GM12865 (cell line): ENCODE results near the gene TSHZ2.
"Not testable (repeated sequence)": the region's sequence is repeated elsewhere in the genome, so short reads cannot be mapped to it uniquely, and the experiment has no call there.

Experiments
- DNase-seq: peaks from one replicate; pipeline ENCODE4 v3.0.0; 2010; ENCODE audit warnings: low read depth
- H3K4me3 ChIP-seq: 2 replicates; pipeline ENCODE4 v1.5.1; 2011; ENCODE audit warnings: mild to moderate bottlenecking, low read depth, low read length, control low read depth
- CTCF ChIP-seq: IDR thresholded peaks from 2 replicates; pipeline ENCODE4 v1.5.1; 2011; ENCODE audit warnings: low read length, control low read depth, low read depth, inconsistent platforms; ENCODE audit not compliant: insufficient read depth; ENCODE audit errors: missing control alignments

TSHZ2 gene

GRCh38 chr20:53463101-53463972, 491.2 kb downstream of the TSHZ2 start:
- no peak for TF ChIP-seq CTCF
- no peak for DNase-seq
- H3K4me3 ChIP-seq: no peak overlapping the region

GRCh38 chr20:53466279-53466678, 494.1 kb downstream of the TSHZ2 start:
- no peak overlapping the region for H3K4me3 ChIP-seq
- DNase-seq: no peak
- TF ChIP-seq CTCF: no peak

GRCh38 chr20:53468587-53468986, 496.4 kb downstream of the TSHZ2 start:
- H3K4me3 ChIP-seq: no peak overlapping the region
- TF ChIP-seq CTCF: no peak
- DNase-seq: peak; percentile 10

GRCh38 chr20:53472859-53473258, 500.7 kb downstream of the TSHZ2 start:
- not testable (repeated sequence) for H3K4me3 ChIP-seq, DNase-seq

- H3K4me3 ChIP-seq: no peak overlapping the region
- no peak for TF ChIP-seq CTCF
- DNase-seq: no peak
Observed at GRCh38 chr20:53480913-53481312, 508.8 kb downstream of the TSHZ2 start.

GRCh38 chr20:53487461-53488200, 515.5 kb downstream of the TSHZ2 start:
- no peak for DNase-seq
- TF ChIP-seq CTCF: no peak
- H3K4me3 ChIP-seq: no peak overlapping the region

GRCh38 chr20:53488775-53489272, 516.7 kb downstream of the TSHZ2 start:
- no peak for TF ChIP-seq CTCF
- no peak for DNase-seq
- H3K4me3 ChIP-seq: no peak overlapping the region
